ENCODE measurements around the gene RNF183. TPM values are rescaled to one million over a fixed set of nuclear protein-coding genes. Genes with fewer than 3 reads are reported as not detected.

Gene RNF183
- polyA plus RNA-seq, 1 donor from 2014 or later, result not detected

DNA sequence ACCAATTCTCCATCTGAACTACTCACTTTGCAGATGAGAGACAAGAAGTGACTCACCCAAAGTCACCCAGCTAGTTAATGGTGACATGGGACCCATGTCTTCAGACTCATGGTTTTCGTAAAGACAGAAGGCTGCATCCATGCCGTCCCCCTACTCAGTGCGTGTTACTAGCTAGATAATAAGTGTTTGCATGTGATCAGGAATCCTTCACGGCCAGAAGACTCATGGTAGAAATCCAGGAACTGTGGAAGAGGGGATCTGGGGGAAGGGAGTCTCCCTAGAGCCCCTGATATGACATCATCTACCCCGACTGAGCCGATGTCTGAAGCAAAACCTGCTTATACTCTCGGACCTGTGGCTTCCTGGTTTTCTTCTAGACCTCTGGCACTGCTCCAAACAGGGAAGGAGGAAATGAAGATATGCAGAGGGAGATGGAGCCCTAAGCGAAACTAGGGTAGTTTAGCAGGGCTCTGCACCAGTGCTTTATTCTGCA, 3.3 kb downstream of the RNF183 start:
- Histone ChIP-seq H3K9me3 (ENCODE audit: low read length) (no peaks in the 10 kb centered on the region), H3K9ac (ENCODE audit: low read length) (no peak overlapping the region), H3K4me3 (ENCODE audit: low read length) (no peak overlapping the region), H3K9me2 (ENCODE audit: insufficient read depth, low read length) (no peaks in the 10 kb centered on the region), H3K36me3 (ENCODE audit: insufficient read depth, low read length) (no peaks in the 10 kb centered on the region), H3K4me2 (ENCODE audit: low read length) (no peak overlapping the region), H4K20me1 (ENCODE audit: insufficient read depth) (no peaks in the 10 kb centered on the region), H3K27ac (ENCODE audit: low read length) (no peak overlapping the region), H2AFZ (ENCODE audit: low read depth, low read length) (no peak overlapping the region), H3K27me3 (ENCODE audit: insufficient read depth, low read depth, low read length) (no peaks in the 10 kb centered on the region), H3K79me2 (replicated peaks; ENCODE audit: insufficient read depth, low read length) (no peaks in the 10 kb centered on the region), H3F3A (ENCODE audit: insufficient read depth, low read length, poor library complexity, severe bottlenecking) (no peaks in the 10 kb centered on the region)
- TF ChIP-seq, protein P1, sequence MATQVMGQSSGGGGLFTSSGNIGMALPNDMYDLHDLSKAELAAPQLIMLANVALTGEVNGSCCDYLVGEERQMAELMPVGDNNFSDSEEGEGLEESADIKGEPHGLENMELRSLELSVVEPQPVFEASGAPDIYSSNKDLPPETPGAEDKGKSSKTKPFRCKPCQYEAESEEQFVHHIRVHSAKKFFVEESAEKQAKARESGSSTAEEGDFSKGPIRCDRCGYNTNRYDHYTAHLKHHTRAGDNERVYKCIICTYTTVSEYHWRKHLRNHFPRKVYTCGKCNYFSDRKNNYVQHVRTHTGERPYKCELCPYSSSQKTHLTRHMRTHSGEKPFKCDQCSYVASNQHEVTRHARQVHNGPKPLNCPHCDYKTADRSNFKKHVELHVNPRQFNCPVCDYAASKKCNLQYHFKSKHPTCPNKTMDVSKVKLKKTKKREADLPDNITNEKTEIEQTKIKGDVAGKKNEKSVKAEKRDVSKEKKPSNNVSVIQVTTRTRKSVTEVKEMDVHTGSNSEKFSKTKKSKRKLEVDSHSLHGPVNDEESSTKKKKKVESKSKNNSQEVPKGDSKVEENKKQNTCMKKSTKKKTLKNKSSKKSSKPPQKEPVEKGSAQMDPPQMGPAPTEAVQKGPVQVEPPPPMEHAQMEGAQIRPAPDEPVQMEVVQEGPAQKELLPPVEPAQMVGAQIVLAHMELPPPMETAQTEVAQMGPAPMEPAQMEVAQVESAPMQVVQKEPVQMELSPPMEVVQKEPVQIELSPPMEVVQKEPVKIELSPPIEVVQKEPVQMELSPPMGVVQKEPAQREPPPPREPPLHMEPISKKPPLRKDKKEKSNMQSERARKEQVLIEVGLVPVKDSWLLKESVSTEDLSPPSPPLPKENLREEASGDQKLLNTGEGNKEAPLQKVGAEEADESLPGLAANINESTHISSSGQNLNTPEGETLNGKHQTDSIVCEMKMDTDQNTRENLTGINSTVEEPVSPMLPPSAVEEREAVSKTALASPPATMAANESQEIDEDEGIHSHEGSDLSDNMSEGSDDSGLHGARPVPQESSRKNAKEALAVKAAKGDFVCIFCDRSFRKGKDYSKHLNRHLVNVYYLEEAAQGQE (IDR thresholded peaks at IDR 0.05; ENCODE audit: borderline replicate concordance), result no peak
- no peak for TF ChIP-seq MXI1 (conservative IDR thresholded peaks at IDR 0.05; ENCODE audit: poor library complexity, severe bottlenecking)
- TF ChIP-seq EP300 (conservative IDR thresholded peaks at IDR 0.05; ENCODE audit: poor library complexity, severe bottlenecking), result no peak
- no peak for TF ChIP-seq RAD21 (conservative IDR thresholded peaks at IDR 0.05)
- TF ChIP-seq SMC3 (conservative IDR thresholded peaks at IDR 0.05; ENCODE audit: poor library complexity), result no peak
- no peak for TF ChIP-seq POLR2AphosphoS5 (IDR thresholded peaks at IDR 0.05)
- TF ChIP-seq, protein P2, sequence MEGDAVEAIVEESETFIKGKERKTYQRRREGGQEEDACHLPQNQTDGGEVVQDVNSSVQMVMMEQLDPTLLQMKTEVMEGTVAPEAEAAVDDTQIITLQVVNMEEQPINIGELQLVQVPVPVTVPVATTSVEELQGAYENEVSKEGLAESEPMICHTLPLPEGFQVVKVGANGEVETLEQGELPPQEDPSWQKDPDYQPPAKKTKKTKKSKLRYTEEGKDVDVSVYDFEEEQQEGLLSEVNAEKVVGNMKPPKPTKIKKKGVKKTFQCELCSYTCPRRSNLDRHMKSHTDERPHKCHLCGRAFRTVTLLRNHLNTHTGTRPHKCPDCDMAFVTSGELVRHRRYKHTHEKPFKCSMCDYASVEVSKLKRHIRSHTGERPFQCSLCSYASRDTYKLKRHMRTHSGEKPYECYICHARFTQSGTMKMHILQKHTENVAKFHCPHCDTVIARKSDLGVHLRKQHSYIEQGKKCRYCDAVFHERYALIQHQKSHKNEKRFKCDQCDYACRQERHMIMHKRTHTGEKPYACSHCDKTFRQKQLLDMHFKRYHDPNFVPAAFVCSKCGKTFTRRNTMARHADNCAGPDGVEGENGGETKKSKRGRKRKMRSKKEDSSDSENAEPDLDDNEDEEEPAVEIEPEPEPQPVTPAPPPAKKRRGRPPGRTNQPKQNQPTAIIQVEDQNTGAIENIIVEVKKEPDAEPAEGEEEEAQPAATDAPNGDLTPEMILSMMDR (IDR thresholded peaks at IDR 0.05; ENCODE audit: poor library complexity, severe bottlenecking), result no peak
- no peak for TF ChIP-seq EZH2 (IDR thresholded peaks at IDR 0.05; ENCODE audit: borderline replicate concordance, insufficient read depth, low read length, poor library complexity, severe bottlenecking)
- no peak for TF ChIP-seq TAF1 (IDR thresholded peaks at IDR 0.05; ENCODE audit: low read depth)

DNA sequence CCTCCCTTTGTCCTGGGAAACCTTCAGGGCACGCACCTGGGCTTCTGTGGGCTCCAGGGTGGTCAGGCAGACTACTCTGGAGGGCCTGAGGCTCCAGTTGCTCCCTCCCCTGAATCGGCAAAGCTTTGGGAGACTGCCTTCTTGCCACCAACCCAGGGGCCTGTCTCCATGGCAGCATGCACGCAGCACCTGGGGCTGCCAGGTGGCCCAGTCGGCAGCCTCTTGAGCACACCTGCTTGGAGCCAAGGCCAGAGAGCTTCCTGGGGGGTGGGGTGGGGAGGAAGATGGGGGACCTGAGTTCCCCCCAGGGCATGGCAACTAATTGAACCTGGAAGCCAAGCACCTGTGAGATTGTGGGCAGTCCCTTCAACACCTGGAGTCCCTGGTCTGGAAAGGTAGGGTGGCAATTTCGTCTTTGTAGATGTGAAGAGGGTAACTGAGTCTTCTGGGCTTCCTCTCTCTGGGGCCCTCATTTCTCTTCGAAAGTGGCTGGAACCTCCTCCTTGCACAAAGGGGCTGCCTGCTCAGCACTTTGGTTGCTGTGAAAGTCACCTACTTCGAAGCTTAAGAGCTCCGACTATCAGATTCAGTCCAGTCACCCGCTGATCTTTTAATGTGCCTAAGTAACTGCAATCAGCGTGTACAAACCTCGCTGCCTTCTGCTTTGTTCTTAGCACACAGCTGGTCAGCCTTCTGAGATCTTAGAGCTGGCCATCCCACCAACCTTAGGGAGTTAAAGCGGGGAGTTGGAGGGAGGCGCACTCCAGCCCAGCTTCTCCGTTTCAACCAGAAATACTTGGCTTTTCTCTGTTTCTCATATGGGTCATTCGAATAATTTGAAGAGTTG, 4.0 kb downstream of the RNF183 start:
- no peak overlapping the region for H3K9ac ChIP-seq (ENCODE audit: low read length)
- H3K9me3 ChIP-seq (ENCODE audit: low read length), result no peaks in the 10 kb centered on the region
- H3K36me3 ChIP-seq (ENCODE audit: insufficient read depth, low read length), result no peaks in the 10 kb centered on the region
- H3K9me2 ChIP-seq (ENCODE audit: insufficient read depth, low read length), result no peaks in the 10 kb centered on the region
- H4K20me1 ChIP-seq (ENCODE audit: insufficient read depth), result no peaks in the 10 kb centered on the region
- no peaks in the 10 kb centered on the region for H3K79me2 ChIP-seq (replicated peaks; ENCODE audit: insufficient read depth, low read length)
- H3K27me3 ChIP-seq (ENCODE audit: insufficient read depth, low read depth, low read length), result no peaks in the 10 kb centered on the region
- no peak overlapping the region for H2AFZ ChIP-seq (ENCODE audit: low read depth, low read length)
- H3F3A ChIP-seq (ENCODE audit: insufficient read depth, low read length, poor library complexity, severe bottlenecking), result no peaks in the 10 kb centered on the region
- H3K4me3 ChIP-seq (ENCODE audit: low read length), result no peak overlapping the region
- no peak overlapping the region for H3K4me2 ChIP-seq (ENCODE audit: low read length)
- TF ChIP-seq, protein P1 (IDR thresholded peaks at IDR 0.05; ENCODE audit: borderline replicate concordance), result no peak
- TF ChIP-seq RAD21 (conservative IDR thresholded peaks at IDR 0.05) (no peak), TAF1 (IDR thresholded peaks at IDR 0.05; ENCODE audit: low read depth) (no peak), POLR2AphosphoS5 (IDR thresholded peaks at IDR 0.05) (no peak), SMC3 (conservative IDR thresholded peaks at IDR 0.05; ENCODE audit: poor library complexity) (no peak), MXI1 (conservative IDR thresholded peaks at IDR 0.05; ENCODE audit: poor library complexity, severe bottlenecking) (no peak), EZH2 (IDR thresholded peaks at IDR 0.05; ENCODE audit: borderline replicate concordance, insufficient read depth, low read length, poor library complexity, severe bottlenecking) (no peak), EP300 (conservative IDR thresholded peaks at IDR 0.05; ENCODE audit: poor library complexity, severe bottlenecking) (no peak)
- TF ChIP-seq, protein P2 (IDR thresholded peaks at IDR 0.05; ENCODE audit: poor library complexity, severe bottlenecking), result no peak
- no peak overlapping the region for H3K27ac ChIP-seq (ENCODE audit: low read length)

Data from neural cell (in vitro differentiated cells).